GM08714 (cell line): Measurements from ENCODE around the gene AMH.

Experiments
- H3K4me3 ChIP-seq: fragments of 200-500 bp; sonication (Bioruptor generic); 2 replicates; pipeline ENCODE4 v1.5.1; 2014; ENCODE audit warnings: mild to moderate bottlenecking, low read length, inconsistent platforms
- ZNF274 ChIP-seq: IDR thresholded peaks from 2 replicates; pipeline ENCODE4 v1.6.1; 2012; ENCODE audit warnings: mild to moderate bottlenecking, low read depth, low read length

The AMH gene

GRCh38 chr19:2246014-2246620, 3.0 kb upstream of the AMH start:
- TF ChIP-seq ZNF274 = no peak
- no peak overlapping the region for H3K4me3 ChIP-seq

GRCh38 chr19:2246801-2247361, 2.2 kb upstream of the AMH start:
- H3K4me3 ChIP-seq = no peak overlapping the region
- no peak for TF ChIP-seq ZNF274

GRCh38 chr19:2247433-2248101, 1.6 kb upstream of the AMH start:
- TF ChIP-seq ZNF274 = no peak
- no peak overlapping the region for H3K4me3 ChIP-seq

GRCh38 chr19:2248136-2249009, 750 bp upstream of the AMH start:
- no peak overlapping the region for H3K4me3 ChIP-seq
- TF ChIP-seq ZNF274 = no peak

GRCh38 chr19:2249880-2250765, 1.0 kb downstream of the AMH start:
- no peak for TF ChIP-seq ZNF274

GRCh38 chr19:2250766-2251105, 1.6 kb downstream of the AMH start:
- no peak overlapping the region for H3K4me3 ChIP-seq

More at GRCh38 chr19:2249880-2250765, 1.0 kb downstream of the AMH start:
- H3K4me3 ChIP-seq = no peak overlapping the region

GRCh38 chr19:2251106-2252054, 2.3 kb downstream of the AMH start:
- no peak overlapping the region for H3K4me3 ChIP-seq
- no peak for TF ChIP-seq ZNF274

More at GRCh38 chr19:2250766-2251105, 1.6 kb downstream of the AMH start:
- no peak for TF ChIP-seq ZNF274

GRCh38 chr19:2252055-2252796, 3.1 kb downstream of the AMH start:
- TF ChIP-seq ZNF274 = no peak
- no peak overlapping the region for H3K4me3 ChIP-seq

GRCh38 chr19:2252797-2253105, 3.6 kb downstream of the AMH start:
- no peak for TF ChIP-seq ZNF274
- no peak overlapping the region for H3K4me3 ChIP-seq

- no peak for TF ChIP-seq ZNF274
- no peak overlapping the region for H3K4me3 ChIP-seq
These were observed 4.3 kb downstream of the AMH start for GRCh38 chr19:2253106-2254063.
